Activated CD4-positive, alpha-beta T cell treated with anti-CD3 and anti-CD28 coated beads, Interleukin-2, Interleukin-4, amounts not matched to agents 100 ng/mL and 50 ng/mL, durations not matched to agents 16 hours and 8 hours (primary cell): ENCODE data around the gene BAIAP2.
"Not testable (repeated sequence)": the region's sequence is repeated elsewhere in the genome, so short reads cannot be mapped to it uniquely, and the experiment has no call there.

Experiments used
- DNase-seq: peaks from one replicate; pipeline ENCODE4 v3.0.0-alpha.2; 2020; ENCODE audit warnings: low spot score

Gene BAIAP2

DNA sequence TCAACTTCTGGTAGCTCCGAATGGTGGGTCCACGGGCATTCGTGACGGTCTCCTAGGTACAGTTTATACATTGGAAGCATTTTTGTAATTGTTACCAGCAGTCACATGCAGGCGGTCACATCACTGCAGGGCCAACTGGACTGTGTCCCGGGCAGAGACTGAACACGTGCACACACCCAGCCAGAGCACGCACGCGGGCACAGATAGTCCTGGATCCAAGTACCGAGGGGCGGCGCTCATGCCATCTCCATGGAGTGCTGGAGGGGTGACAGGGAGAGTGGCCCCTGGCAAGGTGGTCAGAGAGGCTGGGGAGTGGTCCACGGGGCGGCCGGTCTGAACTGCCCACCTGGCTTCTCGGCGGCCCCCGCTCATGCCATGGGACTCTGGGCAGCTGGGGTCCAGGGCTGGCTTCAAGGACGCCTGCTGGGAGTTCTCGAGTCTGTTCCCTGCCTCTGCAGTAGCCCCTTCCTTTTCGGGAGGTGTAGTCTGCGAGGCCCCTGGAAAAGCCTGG, 34.2 kb downstream of the BAIAP2 start:
- DNase-seq, result no peak

DNA sequence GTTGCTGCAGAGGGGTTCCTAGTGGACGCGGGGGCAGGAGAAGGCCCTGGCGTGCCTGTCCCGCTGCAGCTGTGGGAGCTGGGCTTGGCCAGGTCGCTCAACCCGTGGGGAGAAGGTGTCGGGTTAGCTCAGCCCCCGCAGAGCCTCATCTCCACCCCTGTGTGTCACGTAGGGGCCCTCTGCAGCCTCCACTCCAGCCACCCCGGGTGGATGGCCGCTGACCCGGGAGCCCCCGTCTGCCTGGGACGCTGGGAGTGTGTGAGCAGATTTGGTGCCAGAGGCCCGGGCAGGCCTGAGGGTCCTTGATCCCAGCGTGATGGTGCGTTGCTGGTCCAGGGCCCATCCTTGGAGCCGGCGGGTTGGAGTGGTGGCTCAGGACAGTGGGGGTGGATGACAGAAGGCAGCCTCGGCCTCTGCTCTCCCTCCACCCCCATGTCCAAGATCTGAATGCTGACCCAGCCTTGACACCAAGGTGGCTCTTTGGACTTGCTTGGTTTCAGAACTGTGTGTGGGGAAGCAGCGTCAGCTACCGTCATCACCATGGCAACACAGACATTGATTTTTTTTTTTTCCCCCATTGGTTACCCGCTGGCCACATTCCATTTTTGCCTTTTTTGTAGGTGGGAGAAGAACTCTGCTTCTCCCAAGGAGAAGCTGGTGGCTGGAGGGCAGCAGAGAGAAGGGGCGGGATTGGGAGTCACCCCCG, 35.7 kb downstream of the BAIAP2 start:
- no peak for DNase-seq

DNA sequence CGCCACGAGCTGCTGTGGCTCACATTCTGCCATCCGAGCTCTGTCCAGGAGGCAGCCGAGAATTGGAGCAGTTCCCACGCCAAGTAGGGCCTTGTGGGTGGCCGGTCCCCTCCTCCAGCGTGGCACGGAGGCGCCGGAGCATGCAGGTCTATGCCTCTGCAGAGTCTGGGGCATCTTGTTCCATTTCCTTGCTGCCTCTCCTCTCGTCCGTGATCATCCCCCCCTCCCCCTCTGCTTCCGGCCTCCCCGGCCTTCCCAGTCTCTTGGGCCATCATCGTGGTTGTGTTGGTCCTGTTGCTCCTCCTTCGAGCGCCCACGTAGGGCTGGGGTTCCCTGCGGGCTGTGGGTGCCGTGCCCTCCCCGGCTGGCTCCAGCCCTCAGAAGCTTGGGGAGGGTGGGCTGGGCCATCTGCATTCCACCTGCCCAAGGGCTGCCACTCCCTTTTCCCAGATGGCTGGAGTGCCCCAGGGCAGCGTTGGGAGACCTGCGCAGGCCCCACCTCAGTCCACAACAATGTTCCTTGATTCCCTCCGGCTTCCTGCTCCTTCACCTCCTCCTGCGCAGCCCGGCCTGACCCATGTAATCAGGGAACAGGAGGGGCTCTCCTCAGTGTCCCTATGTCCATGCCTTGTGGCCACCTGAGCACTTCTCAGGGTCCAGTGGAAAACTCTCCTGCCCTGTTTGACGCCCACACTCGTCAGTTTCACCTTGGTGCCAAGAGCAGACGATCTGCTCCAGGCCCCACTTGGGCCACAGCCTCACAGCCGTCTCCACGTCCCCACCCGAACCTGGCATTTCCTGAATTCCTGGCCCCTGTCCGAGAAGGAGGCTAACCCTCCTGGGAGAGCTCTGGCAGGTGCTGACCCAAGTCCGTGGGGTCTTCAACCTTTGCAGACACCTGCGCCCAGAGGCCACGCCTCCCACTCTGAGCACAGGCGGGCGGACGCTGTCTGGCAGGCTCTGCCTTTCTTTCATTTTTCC, 37.1 kb downstream of the BAIAP2 start:
- no peak for DNase-seq

DNA sequence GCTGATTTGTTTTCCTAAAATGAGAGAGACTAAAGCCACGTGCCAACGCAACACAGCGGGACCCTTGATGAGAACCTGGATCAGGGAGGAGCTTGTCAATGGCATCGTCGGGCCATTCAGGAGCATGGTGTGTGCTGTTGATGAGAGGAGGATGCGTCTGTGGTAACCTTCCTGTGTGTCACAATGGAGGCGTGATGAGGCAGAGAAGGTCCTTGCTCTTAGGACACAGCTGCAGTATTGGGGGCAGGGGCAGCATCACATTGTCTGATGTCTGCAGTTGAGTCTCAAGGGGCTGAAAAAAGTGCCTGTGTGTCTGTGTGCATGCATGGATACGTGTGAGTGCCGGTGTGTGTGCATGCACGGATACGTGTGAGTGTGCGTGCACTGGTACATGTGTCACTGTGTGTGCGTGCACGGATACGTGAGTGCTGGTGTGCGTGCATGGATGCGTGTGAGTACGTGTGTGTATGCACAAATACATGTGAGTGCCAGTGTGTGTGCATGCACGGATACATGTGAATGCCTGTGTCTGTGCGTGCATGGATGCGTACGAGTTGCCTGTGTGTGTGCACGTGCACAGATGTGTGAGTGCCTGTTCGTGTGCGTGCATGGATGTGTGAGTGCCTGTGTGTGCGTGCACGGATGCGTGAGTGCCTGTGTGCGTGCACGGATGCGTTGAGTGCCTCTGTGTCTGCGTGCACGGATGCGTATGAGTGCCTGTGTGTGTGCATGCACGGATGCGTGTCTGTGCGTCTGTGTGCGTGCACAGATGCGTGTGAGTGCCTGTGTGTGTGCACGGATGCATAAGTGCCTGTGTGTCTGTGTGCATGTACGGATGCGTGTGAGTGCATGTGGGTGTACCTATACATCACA, 39.3 kb downstream of the BAIAP2 start:
- no peak for DNase-seq

DNA sequence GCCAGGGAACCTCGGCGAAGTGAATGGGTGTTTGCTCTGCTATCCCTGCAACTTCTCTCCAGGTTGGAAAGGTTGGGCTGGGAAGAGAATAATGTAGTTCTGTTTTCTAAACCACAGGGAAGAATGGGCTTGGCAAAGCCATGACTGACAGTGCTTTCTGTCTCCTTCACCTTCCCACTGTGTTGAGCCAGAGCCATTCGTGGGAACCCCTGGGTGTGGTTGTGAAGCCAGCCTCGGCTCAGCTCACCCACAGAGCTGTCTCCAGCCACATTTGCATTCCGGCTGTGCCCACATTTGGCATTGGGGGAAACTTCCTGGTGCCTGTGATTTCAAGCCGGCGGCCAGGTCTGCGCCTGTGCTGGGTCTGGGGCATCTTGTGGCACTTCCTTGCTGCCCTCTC, 39.9 kb downstream of the BAIAP2 start:
- DNase-seq, result no peak

DNA sequence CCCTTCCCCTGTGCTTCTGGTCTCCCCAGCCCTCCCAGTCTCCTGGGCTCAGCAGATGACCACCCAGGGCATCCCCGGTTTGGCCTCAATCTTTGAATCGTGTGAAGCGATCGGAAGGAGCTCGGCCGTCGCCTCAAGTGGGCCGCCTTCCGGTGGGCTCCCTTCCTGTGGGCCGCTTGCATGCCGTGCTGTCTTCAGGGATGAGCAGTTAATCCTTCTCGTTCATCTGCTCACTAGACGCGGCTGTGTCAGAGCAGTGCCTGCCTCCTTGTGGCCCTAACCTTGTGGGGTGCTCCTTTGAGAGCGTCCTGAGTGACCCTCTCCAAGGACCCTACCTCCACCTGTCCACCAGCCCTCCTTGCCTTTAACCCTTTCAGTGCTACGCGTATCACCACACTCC, 40.4 kb downstream of the BAIAP2 start:
- no peak for DNase-seq

DNA sequence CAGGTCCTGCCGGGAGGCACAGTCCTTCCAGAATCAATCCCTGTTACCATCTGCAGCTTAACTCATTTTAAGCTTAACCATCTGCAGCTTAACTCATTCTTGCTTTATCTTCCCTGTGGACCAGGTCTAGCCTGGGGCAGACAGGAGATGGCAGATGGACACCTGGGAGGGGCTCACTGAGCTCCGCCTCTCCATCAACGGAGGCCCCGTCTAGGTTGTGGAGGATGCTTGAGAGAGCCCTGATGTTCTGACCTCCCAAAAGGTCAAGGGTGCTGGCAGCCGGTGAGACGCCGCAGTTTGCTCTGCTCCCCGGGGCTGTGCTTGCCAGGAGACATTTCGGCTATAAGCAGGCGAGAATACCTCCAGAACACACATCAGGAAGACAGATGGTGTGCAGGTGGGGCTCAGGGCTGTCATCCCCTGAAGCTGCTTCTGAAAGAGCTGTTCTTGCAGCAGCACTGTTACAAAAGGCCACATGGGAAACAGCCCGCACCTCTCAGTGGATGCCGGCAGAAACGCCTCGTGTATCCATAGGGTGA, 41.3 kb downstream of the BAIAP2 start:
- no peak for DNase-seq

DNA sequence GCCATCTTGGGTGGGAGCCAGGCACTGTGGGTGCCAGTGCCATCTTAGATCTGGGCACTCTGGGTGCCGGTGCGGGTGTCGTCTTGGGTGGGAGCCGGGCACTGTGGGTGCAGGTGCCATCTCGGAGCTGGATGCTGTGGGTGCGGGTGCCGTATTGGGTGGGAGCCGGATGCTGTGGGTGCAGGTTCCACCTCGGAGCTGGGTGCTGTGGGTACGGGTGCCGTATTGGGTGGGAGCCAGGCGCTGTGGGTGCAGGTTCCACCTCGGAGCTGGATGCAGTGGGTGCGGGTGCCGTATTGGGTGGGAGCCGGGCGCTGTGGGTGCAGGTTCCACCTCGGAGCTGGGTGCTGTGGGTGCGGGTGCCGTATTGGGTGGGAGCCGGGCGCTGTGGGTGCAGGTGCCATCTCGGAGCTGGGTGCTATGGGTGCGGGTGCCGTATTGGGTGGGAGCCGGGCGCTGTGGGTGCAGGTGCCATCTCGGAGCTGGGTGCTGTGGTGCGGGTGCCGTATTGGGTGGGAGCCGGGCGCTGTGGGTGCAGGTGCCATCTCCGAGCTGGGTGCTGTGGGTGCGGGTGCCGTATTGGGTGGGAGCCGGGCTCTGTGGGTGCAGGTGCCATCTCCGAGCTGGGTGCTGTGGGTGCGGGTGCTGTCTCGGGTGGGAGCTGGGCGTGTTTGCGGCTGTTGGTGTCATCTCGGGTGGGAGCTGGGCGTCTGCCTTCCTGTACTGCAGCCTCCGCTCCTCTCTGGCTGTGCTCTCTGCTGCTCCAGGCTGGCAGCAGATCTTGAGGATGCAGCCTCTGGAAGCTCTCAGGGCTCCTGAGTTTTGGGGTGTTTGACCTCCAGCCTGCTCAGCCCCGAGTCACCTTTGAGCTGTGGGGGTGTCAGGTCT, 43.3 kb downstream of the BAIAP2 start:
- DNase-seq, result not testable (repeated sequence)

DNA sequence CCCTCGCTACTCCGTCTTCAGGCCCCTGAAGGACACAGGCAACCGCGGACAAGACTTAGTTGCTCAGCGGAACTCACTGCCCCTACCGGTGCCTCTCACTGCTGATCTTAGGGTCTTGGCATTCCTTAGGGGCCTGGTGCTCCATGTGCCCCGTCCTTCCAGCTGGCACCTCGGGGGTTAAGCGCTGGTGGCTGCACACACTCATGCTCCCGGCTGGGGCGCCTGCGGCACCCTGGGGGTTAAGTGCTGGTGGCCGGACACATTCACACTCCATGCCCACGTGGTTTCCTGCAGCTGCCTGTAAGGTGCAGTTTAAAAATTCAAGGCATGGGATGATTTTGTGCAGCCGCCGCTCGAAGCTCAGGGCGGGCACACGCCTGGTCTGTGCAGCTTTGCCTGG, 45.1 kb downstream of the BAIAP2 start:
- no peak for DNase-seq

DNA sequence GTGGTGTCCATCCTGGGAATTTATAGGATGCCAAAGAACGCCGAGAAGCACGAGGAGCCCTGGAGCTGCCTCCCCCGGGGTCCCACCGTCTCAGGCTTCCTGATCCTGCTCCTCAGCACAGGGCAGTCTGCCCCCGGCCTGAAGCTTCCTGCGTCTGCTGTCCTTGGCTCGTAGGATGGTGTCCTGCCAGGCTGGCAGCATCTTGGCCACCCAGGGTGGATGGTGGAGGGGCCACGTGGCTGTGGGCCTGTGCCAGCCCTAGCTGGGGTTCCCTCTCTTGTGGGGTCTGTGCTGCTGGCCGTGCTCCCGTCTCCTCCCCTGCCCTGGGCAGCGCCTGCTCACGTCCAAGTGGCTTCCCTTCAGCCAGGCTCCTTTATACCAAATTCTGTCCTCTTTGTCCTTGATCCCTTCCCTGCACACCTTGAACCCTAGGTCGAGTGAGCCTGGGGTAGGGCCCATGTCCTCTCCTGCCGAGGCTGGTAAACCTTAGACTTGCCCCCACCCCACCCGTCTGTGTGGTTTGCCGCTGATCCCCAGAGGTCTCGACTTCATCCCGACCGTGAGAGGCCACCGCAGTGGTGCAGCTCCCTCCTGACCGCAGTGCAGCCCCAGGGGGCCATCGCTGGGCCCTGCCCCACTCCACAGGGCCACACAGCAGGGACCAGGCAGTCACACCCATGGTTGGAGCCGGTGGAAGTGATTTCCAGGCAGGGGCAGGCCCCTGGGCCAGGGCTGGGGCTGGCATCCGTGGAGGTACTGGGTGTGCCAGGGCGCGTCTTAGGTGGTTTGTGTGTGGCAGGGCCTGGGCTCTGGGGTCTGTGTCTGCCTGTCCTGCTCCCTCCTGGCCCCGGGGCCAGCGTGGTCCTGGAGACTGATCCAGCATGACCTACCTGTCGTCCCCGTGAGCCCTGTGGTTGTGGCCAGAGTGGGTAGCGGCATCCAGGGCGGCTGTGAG, 46.5 kb downstream of the BAIAP2 start:
- DNase-seq, result no peak

DNA sequence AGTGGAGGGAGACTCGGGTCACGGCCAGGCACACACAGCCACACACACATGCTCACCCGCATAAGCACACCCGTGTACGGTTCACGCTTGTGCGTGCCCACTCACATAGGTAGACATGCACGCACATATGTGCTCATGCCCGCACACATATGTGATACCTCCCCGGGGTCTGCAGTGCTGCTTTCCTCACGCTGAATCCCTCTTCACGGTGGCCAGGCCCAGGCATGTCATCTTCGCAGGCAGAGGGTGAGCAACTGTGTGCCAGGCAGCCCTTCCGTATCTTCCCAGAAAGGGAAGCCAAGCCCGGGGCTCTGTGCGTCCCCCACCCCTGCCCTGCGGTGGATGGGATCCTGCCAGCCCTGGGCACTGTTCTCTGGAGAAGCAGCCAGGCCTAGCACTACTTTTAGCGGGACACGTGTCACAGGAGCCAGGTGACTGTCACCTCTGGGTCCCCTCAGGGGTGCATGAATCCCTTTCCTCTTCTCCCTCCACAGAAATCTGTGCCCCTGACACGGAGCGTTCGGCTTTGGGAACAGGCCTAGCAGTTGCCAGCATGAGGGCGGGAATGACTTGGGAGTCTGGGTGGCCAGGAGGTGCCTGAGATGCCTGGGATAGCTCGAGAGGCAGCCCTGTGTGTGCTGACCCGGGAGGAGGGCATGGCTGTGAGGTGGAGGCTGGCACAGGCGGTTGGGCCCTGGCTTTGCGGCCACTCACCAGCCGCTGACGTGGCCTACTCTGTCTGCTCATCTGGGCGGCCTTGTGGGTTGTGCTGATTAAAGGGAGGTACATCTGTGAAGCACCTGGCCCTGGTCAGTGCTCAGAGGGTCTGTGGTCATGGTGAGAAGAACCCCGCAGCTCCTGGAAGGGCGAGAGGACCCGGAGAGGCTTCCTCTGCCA, 47.5 kb downstream of the BAIAP2 start:
- no peak for DNase-seq

DNA sequence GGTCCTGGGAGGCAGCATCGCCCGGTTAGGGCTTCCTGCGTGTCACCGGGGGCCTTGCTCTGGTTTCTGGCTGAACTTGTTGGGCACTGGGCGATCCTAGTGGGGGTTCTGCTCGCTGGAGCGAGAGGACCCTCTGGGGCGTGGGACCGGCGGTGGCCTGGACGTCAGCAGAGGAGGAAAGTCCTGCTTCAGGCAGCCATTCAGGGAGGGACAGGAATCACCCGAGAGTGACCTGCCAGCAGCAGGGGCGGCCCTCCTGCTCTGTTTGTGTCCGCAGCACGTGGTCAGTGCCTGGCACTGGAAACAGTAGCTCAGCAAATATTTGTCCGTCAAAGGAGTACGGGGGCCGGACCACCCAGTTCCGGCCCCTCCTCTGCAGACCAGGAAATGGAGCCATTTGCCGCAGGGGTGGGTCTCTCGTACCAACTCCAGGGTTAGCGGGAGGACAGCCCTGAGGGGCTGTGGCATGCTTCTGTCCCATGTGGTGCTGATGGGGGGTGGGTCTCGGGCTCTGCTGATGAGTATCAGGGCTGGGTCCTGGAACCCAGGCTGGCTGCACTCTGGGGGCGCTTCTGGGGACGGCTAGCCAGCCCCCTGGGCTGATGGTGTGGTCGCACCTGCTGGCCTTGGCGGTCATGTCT, 48.3 kb downstream of the BAIAP2 start:
- DNase-seq, result no peak

DNA sequence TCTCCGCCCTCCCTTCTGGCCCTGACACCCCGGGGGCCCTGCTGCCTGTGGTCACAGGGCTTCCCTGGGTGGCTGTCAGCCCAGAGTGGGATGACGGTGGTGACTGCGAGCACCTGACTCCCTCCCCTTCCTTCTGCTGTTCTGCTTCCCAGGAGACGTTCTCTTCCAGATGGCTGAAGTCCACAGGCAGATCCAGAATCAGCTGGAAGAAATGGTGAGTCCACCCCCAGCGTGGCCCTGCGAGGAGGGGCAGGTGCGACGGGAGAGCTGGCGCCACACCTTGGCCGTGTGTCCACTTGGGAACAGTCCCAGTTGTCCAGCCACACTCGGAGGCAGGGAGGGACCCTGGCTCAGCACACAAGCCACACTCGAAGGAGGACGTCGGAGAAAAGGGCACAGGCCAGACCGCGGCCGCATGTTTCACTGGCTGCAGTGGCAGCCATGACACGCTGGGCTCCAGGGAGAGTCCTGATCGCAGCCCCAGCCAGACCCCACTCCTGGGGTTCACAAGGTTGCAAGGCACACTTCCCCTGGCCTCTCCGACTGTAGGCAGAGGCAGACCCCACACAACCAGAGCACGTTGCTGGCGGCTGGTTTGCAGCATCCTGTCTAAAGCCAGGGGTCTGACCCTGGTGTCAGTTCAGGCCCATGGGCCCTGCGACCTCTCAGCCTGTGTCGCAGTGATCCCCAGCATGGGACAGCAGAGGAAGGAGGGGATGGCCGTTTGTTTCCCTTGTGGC, 49.9 kb downstream of the BAIAP2 start:
- no peak for DNase-seq

DNA sequence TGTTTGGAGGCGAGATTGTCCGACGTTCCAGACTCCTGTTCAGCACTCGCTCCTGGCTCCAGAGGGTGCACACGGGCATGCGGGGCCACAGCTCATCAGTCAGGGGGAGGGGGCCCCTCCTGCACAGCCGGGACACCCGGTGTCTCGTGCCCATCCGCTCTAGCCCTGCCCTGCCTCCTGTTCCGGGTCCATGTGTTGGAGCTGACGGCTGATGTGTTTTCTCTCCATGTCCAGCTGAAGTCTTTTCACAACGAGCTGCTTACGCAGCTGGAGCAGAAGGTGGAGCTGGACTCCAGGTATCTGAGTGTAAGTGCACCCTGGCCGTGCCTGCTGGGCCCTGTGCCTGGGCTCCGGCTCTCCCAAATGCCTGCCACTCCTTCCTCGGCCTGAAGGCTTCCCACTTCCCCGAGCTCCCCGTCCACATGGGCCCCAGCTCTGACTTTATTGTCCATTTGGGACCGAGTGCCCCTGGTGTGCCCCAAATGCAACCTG, 50.5 kb downstream of the BAIAP2 start:
- DNase-seq, result no peak

DNA sequence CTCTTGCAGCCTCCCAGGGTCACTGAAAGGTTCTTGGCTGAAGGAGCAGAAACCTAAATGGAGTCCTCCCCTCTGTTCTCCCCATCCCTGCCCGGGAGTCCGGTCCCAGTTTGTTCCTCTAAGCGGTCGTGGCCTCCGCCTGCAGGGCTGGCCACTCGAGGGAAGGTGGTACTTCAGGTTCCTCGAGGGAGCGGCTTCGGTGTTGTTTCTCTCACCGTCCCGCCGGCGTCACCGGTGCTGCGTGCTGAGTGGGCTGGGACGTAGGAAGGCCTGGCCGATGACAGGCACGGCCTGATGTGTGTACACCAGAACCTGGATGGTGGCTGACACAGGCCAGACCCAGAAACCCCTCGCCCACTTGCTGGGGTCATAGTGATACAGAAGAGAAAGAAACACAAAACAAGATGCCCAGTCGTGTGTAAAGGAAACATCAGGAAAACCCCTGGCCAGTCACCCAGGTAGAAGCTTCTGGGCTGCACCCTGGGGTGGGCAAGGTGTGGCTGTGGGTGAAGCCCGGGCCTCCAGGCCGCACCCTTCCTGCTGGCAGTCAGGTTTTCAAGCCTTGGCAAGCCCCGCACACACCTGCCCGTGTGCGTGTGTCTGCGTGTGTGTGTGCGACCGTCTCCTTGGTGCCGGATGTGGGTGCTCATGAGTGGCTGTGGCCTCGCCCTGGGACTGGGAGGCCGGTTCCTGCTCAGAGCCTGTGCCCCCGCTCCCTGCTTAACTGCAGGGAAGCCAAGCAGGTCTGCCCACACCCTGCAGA, 52.0 kb downstream of the BAIAP2 start:
- DNase-seq, result no peak

DNA sequence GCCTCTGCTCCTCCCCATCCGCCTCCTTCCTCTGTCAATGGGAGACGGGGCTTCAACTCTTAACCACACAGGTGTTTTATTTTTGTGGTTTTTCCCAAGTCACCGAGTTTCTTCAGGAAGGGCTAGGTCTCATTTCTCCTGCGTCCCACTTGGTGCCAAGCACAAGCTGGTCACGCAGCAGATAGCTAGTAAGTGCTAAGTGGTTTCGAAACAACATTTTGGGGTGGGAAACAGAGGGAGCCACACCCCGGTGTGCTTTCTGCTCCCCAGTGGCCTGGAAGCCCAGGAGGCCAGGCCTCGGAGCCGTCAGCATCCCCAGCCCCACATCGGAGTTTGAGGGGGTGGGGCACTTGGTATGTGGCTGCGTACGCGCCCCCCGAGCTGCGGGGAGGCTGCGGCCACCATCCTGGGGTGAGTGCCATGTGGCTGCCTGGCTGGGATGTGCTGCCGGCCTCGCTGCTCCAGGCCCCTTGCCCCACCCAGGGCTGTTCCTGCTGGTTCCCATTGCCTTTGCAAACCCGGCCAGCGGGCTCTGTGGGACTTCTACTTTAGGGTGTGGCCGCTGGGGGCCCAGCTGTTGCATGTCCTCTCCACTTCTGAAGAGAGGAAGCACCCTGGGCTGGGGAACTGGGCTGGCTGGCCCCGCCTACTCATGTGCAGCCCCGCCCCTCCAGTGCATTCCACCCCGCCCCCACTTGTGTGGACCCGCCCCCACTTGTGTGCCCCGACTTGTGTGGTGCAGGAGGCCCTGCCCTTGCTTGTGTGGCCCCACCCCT, 55.6 kb downstream of the BAIAP2 start:
- DNase-seq, result peak; percentile 32
